Epithelial cell of prostate (primary cell): ENCODE data around the gene FAM114A2.
A peak's percentile ranks its signal among the peaks of the same experiment; 100 is the strongest.
"Not testable (repeated sequence)": the region's sequence is repeated elsewhere in the genome, so short reads cannot be mapped to it uniquely, and the experiment has no call there.

Experiments used
- DNase-seq: peaks from one replicate; pipeline ENCODE4 v3.0.0-alpha.2; 2011; ENCODE audit warnings: low read depth, low spot score
- H3K27ac ChIP-seq: fragments of 450-650 bp; 2 replicates; pipeline ENCODE4 v1.5.1; 2017; ENCODE audit warnings: mild to moderate bottlenecking

The FAM114A2 gene

DNA sequence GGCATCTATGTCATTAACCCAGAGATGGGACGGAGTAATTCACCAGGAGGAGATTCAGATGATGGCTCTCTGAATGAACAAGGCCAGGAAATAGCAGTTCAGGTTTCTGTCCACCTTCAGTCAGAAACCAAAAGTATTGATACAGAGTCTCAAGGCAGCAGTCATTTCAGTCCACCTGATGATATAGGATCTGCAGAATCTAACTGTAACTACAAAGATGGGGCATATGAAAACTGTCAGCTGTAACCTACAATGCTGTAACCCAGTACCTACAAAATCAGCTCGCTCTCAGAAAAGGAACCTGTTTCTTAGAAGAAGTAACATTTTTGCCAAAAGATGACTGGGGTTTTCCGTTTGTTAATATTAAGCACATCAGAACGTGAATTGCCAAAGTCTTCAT, 14.8 kb upstream of the FAM114A2 start:
- no peak overlapping the region for H3K27ac ChIP-seq
- no peak for DNase-seq

DNA sequence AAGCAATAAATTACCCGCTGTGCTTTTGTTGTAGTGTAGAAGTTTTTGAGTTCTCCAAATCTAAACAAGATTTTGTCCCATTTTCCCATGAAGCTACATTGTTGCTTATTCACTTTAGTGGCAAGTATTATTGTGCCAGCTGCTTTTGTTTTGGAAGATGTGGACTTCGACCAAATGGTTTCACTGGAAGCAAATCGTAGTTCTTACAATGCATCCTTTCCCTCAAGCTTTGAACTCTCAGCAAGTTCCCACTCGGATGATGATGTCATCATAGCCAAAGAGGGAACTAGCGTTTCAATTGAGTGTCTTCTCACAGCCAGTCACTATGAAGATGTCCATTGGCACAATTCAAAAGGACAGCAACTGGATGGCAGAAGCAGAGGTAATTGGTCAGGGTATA, 10.9 kb upstream of the FAM114A2 start:
- no peak overlapping the region for H3K27ac ChIP-seq
- DNase-seq = no peak

- no peak for DNase-seq
- H3K27ac ChIP-seq = no peak overlapping the region
Measured at GRCh38 chr5:154047324-154047723, 8.6 kb upstream of the FAM114A2 start.

DNA sequence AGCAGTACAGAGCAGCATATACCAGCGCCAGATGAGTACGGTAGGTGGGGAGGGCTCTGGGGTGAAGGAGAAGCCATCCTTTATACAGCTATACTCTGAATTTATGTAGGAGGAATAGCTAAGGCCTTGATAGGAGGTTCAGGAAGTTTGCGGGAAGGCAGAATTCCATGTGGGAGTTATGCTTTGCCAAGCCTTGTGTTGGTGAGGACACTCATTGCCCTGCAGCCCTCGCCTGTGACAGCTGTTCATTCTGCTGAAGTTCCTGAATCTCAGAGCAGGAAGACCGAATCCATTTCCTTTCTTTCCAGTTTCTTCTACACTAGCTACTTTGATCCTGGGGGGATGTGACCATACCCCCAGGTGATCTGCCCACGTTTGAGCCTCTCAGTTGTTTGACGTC, 7.8 kb upstream of the FAM114A2 start:
- no peak for DNase-seq
- H3K27ac ChIP-seq = no peak overlapping the region

GRCh38 chr5:154044581-154044980, 5.9 kb upstream of the FAM114A2 start:
- DNase-seq = no peak
- H3K27ac ChIP-seq = no peak overlapping the region

- H3K27ac ChIP-seq = no peak overlapping the region
- no peak for DNase-seq
Measured at GRCh38 chr5:154044099-154044498, 5.4 kb upstream of the FAM114A2 start.

GRCh38 chr5:154042766-154043165, 4.1 kb upstream of the FAM114A2 start:
- H3K27ac ChIP-seq = no peak overlapping the region
- no peak for DNase-seq

GRCh38 chr5:154039458-154039829, 734 bp upstream of the FAM114A2 start:
- peak overlapping the region; percentile 78 for H3K27ac ChIP-seq
- no peak for DNase-seq

GRCh38 chr5:154038261-154038706, 426 bp downstream of the FAM114A2 start:
- no peak for DNase-seq
- H3K27ac ChIP-seq = peak overlapping the region; percentile 78

DNA sequence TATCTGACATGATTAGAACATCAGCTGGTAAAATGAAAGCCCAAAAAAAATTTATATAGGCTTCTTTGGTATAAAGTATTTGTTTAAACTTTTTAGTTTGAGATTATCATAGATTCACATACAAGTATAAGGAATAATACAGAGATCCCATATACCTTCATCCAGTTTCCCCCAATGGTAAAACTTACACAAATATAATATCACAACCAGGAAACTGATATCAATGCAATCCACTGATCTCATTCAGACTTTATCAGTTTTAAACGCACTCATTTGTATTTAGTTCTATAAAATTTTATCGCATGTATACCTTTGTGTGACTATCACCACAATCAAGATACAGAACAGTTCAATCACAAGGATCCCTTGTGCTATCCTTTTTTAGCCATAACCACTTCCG, 3.8 kb downstream of the FAM114A2 start:
- H3K27ac ChIP-seq = no peak overlapping the region
- no peak for DNase-seq

GRCh38 chr5:154031937-154032489, 6.7 kb downstream of the FAM114A2 start:
- H3K27ac ChIP-seq = no peak overlapping the region
- no peak for DNase-seq

- no peak overlapping the region for H3K27ac ChIP-seq
- no peak for DNase-seq
Measured at GRCh38 chr5:154025951-154026350, 12.8 kb downstream of the FAM114A2 start.

GRCh38 chr5:154018919-154019318, 19.8 kb downstream of the FAM114A2 start:
- not testable (repeated sequence) for DNase-seq, H3K27ac ChIP-seq

GRCh38 chr5:154015071-154015693, 23.5 kb downstream of the FAM114A2 start:
- no peak overlapping the region for H3K27ac ChIP-seq
- DNase-seq = no peak

GRCh38 chr5:154010660-154011059, 28.1 kb downstream of the FAM114A2 start:
- DNase-seq = no peak

GRCh38 chr5:154005648-154006047, 33.1 kb downstream of the FAM114A2 start:
- H3K27ac ChIP-seq = no peak overlapping the region
- no peak for DNase-seq

More at GRCh38 chr5:154010660-154011059, 28.1 kb downstream of the FAM114A2 start:
- H3K27ac ChIP-seq = no peak overlapping the region

DNA sequence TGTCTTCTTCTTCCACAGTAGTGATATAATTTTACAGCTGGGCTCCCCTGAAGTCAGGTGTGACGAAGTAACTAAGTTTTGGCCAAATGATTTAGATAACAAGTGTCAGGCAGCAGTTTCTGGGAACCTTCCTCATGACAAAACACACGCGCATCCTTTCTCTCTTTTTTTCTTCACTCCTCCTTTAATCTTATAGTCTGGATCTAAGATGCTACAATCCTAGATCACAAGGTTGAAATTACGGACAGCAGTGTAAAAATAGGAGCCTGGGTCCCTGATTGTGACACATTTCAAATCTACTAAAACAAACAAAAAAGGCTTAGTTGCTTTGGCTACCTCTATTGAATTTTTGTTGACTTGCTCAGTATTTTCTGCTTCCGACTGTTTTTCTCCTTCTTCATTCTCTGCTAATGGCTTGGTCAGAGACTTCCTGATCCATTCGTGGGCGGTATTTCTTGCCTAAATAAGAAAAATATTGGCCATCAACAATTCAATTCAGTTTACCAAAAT, 36.1 kb downstream of the FAM114A2 start:
- no peak for DNase-seq

GRCh38 chr5:154002093-154002492, 36.6 kb downstream of the FAM114A2 start:
- H3K27ac ChIP-seq = no peak overlapping the region
- DNase-seq = no peak

More for the DNA sequence above, 36.1 kb downstream of the FAM114A2 start:
- H3K27ac ChIP-seq = no peak overlapping the region

GRCh38 chr5:154000703-154001102, 38.0 kb downstream of the FAM114A2 start:
- H3K27ac ChIP-seq = no peak overlapping the region
- DNase-seq = no peak

GRCh38 chr5:153999995-154000394, 38.7 kb downstream of the FAM114A2 start:
- no peak overlapping the region for H3K27ac ChIP-seq
- DNase-seq = no peak

DNA sequence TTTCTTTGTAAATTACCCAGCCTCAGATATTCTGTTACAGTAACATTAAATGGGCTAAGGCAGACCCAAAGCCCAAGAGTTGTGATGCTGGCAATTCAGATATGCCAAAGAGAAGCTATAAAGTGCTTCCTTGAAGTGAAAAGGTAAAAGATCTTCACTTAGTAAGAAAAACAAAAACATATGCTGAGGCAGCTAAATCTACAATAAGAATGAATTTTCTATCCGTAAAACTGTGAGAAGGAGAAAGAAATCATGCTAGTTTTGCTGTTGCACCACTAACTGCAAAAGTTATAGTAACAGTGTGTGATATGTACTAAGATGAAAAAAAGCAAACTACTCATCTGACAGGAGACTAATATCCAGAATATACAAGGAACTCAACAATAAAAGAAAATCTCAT, 39.9 kb downstream of the FAM114A2 start:
- no peak for DNase-seq
- H3K27ac ChIP-seq = no peak overlapping the region

DNA sequence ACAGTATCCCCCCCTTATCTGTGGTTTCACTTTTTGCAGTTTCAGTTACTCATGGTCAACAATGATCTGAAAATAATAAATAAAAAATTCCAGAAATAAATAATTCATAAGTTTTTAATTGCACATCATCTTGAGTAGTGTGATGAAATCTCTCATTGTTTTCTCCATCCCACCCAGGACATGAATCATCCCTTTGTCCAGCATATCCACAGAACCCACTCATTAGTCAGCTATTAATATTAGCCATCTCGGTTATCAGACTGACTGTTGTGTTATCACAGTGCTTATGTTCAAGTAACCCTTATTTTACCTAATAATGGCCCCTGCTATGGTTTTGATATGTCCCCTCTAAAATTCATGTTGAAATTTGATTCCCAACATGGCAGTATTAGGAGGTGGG, 40.7 kb downstream of the FAM114A2 start:
- no peak for DNase-seq
- no peak overlapping the region for H3K27ac ChIP-seq
